Endothelial cell of umbilical vein (primary cell): ENCODE measurements around the gene FAM151B. TPM values are rescaled to one million over a fixed set of nuclear protein-coding genes. Genes with fewer than 3 reads are reported as not detected.

Source experiments
- BruUV-seq: library from RNA; stranded (reverse); fragments of 400-500 nt; replicated peaks from 2 replicates; lab custom pipeline; 2021; lab: Mats Ljungman, UMichigan
- CTCF ChIA-PET: fragments of 300-600, 350-600 bp; sonication (Branson Sonifier 250); formaldehyde crosslinking; loops from one replicate; lab custom pipeline; 2021; ENCODE audit warnings: antibody characterized with exemption, inconsistent platforms; lab: Charles Lee
- POLR2A ChIA-PET: fragments of 300-600, 350-600 bp; sonication (Branson Sonifier 250); formaldehyde crosslinking; loops from one replicate; lab custom pipeline; 2021; ENCODE audit warnings: antibody characterized with exemption, inconsistent platforms; lab: Charles Lee
- DNase-seq: peaks from one replicate; pipeline ENCODE4 v3.0.0-alpha.2; 2011; ENCODE audit warnings: low read depth, low spot score
- FAIRE-seq: peaks from 2 replicates; lab custom pipeline; 2011; peaks lifted over from hg19 to GRCh38; lab: Jason Lieb, UNC
- H2AFZ ChIP-seq: 2 replicates; pipeline ENCODE4 v1.6.0; 2012; ENCODE audit warnings: low read depth, low read length, control low read depth, inconsistent platforms
- H3K27ac ChIP-seq: 2 replicates; pipeline ENCODE4 v1.5.1; 2011; ENCODE audit warnings: low read depth, mild to moderate bottlenecking, control low read depth, low read length, moderate library complexity; ENCODE audit not compliant: insufficient read depth
- H3K27me3 ChIP-seq, 2 experiments: 2 replicates each; pipeline versions ENCODE4 v1.6.0 to v1.6.1; 2011; ENCODE audit warnings: low read length in 2 of 2, mixed read lengths in 1 of 2; ENCODE audit not compliant: control insufficient read depth in 2 of 2, insufficient read depth in 2 of 2
- H3K36me3 ChIP-seq, 2 experiments: 2 replicates in 1 of 2; 3 replicates in 1 of 2; pipeline ENCODE4 v1.5.1; 2011; ENCODE audit warnings: low read length in 2 of 2, mild to moderate bottlenecking in 1 of 2, moderate library complexity in 1 of 2; ENCODE audit not compliant: control insufficient read depth in 2 of 2, insufficient read depth in 2 of 2; ENCODE audit errors: extremely low read depth in 1 of 2
- H3K4me1 ChIP-seq: 3 replicates; pipeline ENCODE4 v1.5.1; 2011; ENCODE audit warnings: mild to moderate bottlenecking, low read length; ENCODE audit not compliant: control insufficient read depth, insufficient read depth; ENCODE audit errors: extremely low read depth
- H3K4me2 ChIP-seq: 2 replicates; pipeline ENCODE4 v1.6.1; 2011; ENCODE audit warnings: low read length, control low read depth, mixed read lengths; ENCODE audit not compliant: insufficient read depth
- H3K4me3 ChIP-seq, 3 experiments: fragments of 200-600 bp in 1 of 3; sonication (generic), shearing (Covaris generic) in 1 of 3; replicated peaks in 1 of 3; 2 replicates each; pipeline ENCODE4 v1.5.1; 2011 to 2016; ENCODE audit warnings: control low read depth in 3 of 3, low read length in 3 of 3, mild to moderate bottlenecking in 2 of 3, inconsistent platforms in 1 of 3, low read depth in 1 of 3, moderate library complexity in 1 of 3; ENCODE audit not compliant: insufficient read depth in 1 of 3
- H3K79me2 ChIP-seq: 2 replicates; pipeline ENCODE4 v1.6.0; 2012; ENCODE audit warnings: low read length, inconsistent platforms; ENCODE audit not compliant: control insufficient read depth, insufficient read depth
- H3K9ac ChIP-seq: replicated peaks from 2 replicates; pipeline ENCODE3; 2011; ENCODE audit warnings: low read length, control low read depth; ENCODE audit not compliant: insufficient read depth; ENCODE audit errors: extremely low read depth
- H3K9me1 ChIP-seq: replicated peaks from 3 replicates; pipeline ENCODE4 v1.6.0; 2011; ENCODE audit warnings: mild to moderate bottlenecking, low read length; ENCODE audit not compliant: control insufficient read depth, insufficient read depth; ENCODE audit errors: extremely low read depth
- H3K9me3 ChIP-seq: replicated peaks from 2 replicates; pipeline ENCODE4 v1.5.1; 2012; ENCODE audit warnings: low read length, inconsistent platforms; ENCODE audit not compliant: control insufficient read depth, insufficient read depth
- H4K20me1 ChIP-seq: replicated peaks from 2 replicates; pipeline ENCODE3; 2011; ENCODE audit warnings: mild to moderate bottlenecking, low read length; ENCODE audit not compliant: control insufficient read depth, insufficient read depth; ENCODE audit errors: extremely low read depth
- CTCF ChIP-seq, 2 donors: IDR thresholded peaks; 1 replicate in 1 of 2; 2 replicates in 1 of 2; pipeline ENCODE4 v1.5.1; 2011; ENCODE audit warnings: low read length in 2 of 2, mild to moderate bottlenecking in 2 of 2, moderate library complexity in 2 of 2, control low read depth in 1 of 2, inconsistent platforms in 1 of 2, low read depth in 1 of 2; ENCODE audit not compliant: insufficient read depth in 1 of 2; ENCODE audit errors: extremely low read depth in 1 of 2
- EZH2 ChIP-seq: IDR thresholded peaks from 2 replicates; pipeline ENCODE4 v1.6.1; 2012; ENCODE audit warnings: borderline replicate concordance, low read depth, mild to moderate bottlenecking, moderate library complexity, low read length, inconsistent platforms; ENCODE audit not compliant: severe bottlenecking
- FOS ChIP-seq: IDR thresholded peaks from 2 replicates; pipeline ENCODE4 v1.6.1; 2011; ENCODE audit warnings: mild to moderate bottlenecking, low read length, moderate library complexity, borderline replicate concordance; ENCODE audit not compliant: insufficient read depth
- GATA2 ChIP-seq: IDR thresholded peaks from 2 replicates; pipeline ENCODE4 v1.7.0; 2011; ENCODE audit warnings: low read depth, mild to moderate bottlenecking, moderate library complexity, mixed read lengths, low read length; ENCODE audit not compliant: insufficient read length, insufficient read depth
- JUN ChIP-seq: IDR thresholded peaks from 2 replicates; pipeline ENCODE4 v1.6.1; 2011; ENCODE audit warnings: borderline replicate concordance, low read depth; ENCODE audit not compliant: insufficient read length, insufficient read depth
- MAX ChIP-seq: IDR thresholded peaks from 2 replicates; pipeline ENCODE4 v1.6.1; 2011; ENCODE audit not compliant: insufficient read depth, insufficient read length
- MYC ChIP-seq: IDR thresholded peaks from one replicate; pipeline ENCODE4 v1.6.1; 2011; ENCODE audit warnings: mild to moderate bottlenecking, low read depth, low read length
- POLR2A ChIP-seq: IDR thresholded peaks from 2 replicates; pipeline ENCODE4 v1.6.1; 2012; ENCODE audit warnings: low read depth, mild to moderate bottlenecking, control low read depth, low read length
- POLR2AphosphoS5 ChIP-seq: IDR thresholded peaks from 2 replicates; pipeline ENCODE4 v1.6.1; 2012; ENCODE audit warnings: low read depth, mild to moderate bottlenecking, control low read depth, low read length, moderate library complexity; ENCODE audit not compliant: insufficient read depth
- dilution Hi-C: fragments of 300-500 bp; cut with MboI; formaldehyde crosslinking; loops from one replicate; pipeline ENCODE4 v1.15.0; 2019; ENCODE audit warnings: low sequenced_read_pairs; ENCODE audit not compliant: extremely low pct_ligation_motif_present
- intact Hi-C: fragments of 100-400 bp; cut with micrococcal nuclease; formaldehyde crosslinking; loops from one replicate; pipeline ENCODE4 v1.10.0; 2022
- polyA plus RNA-seq, 4 experiments: library from polyadenylated mRNA; depleted of rRNA in 3 of 4; stranded (reverse) in 3 of 4; unstranded in 1 of 4; fragments of >200 nt; gene quantifications; 2 replicates each; pipeline versions ENCODE4 v1.2.1 to v1.2.3, GENCODE V29; 2011 to 2012; ENCODE audit warnings: missing spikeins in 1 of 4
- total RNA-seq: library from RNA; stranded (reverse); gene quantifications from 2 replicates; pipeline ENCODE4 v1.2.3, GENCODE V29; 2021

FAM151B gene
- total and polyA plus RNA-seq, 2 donors (not counting 3 experiments of a cell fraction or from before 2014, with no cell fraction given), result 0.91 to 2.6 TPM

- no peak overlapping the region for H3K9ac ChIP-seq
- CTCF ChIA-PET, result no interaction called here
- H3K36me3 ChIP-seq, result peaks cover 3 to 10% of the 10 kb centered on the region in 2 experiments
These were observed 49.2 kb upstream of the FAM151B start for GRCh38 chr5:80438739-80439138.

GRCh38 chr5:80439213-80439612 is 48.7 kb upstream of the FAM151B start:
- BruUV-seq, result no TSS peak
- Histone ChIP-seq H3K9me3 (no peaks in the 10 kb centered on the region), H3K4me3 (no peak overlapping the region), H3K4me2 (no peak overlapping the region), H3K27me3 (no peaks in the 10 kb centered on the region), H3K36me3 (peaks cover 3 to 10% of the 10 kb centered on the region in 2 experiments), H3K9ac (no peak overlapping the region), H2AFZ (no peak overlapping the region), H3K27ac (no peak overlapping the region), H3K9me1 (no peaks in the 10 kb centered on the region), H3K79me2 (no peaks in the 10 kb centered on the region), H4K20me1 (no peaks in the 10 kb centered on the region), H3K4me1 (no peaks in the 10 kb centered on the region)
- FAIRE-seq, result no peak
- dilution Hi-C loops (no loop called here), intact Hi-C loops (no loop called here)
- DNase-seq, result no peak
- no peak for TF ChIP-seq FOS
- no peak for TF ChIP-seq JUN
- TF ChIP-seq POLR2AphosphoS5, result no peak
- no peak for TF ChIP-seq GATA2
- no peak for TF ChIP-seq EZH2
- no peak for TF ChIP-seq POLR2A
- TF ChIP-seq MAX, result no peak
- no peak for TF ChIP-seq MYC
- no peak for TF ChIP-seq CTCF (IDR thresholded peaks at IDR 0.05; ENCODE audit: extremely low read depth in 1 of 2, insufficient read depth in 1 of 2, low read depth in 1 of 2, low read length in 2 of 2)
- ChIA-PET CTCF (no interaction called here), POLR2A (no interaction called here)

More at GRCh38 chr5:80438739-80439138, 49.2 kb upstream of the FAM151B start:
- dilution Hi-C loops, result no loop called here
- H3K27ac ChIP-seq, result no peak overlapping the region
- no peaks in the 10 kb centered on the region for H3K9me3 ChIP-seq
- no peaks in the 10 kb centered on the region for H3K79me2 ChIP-seq
- FAIRE-seq, result no peak
- H3K4me2 ChIP-seq, result no peak overlapping the region
- no peak for TF ChIP-seq MYC
- TF ChIP-seq POLR2A, result no peak
- no peak for TF ChIP-seq MAX
- no peak for TF ChIP-seq JUN
- TF ChIP-seq EZH2, result no peak
- no peak for TF ChIP-seq FOS
- no peak for TF ChIP-seq POLR2AphosphoS5
- BruUV-seq, result no TSS peak
- H3K4me1 ChIP-seq, result no peaks in the 10 kb centered on the region
- intact Hi-C loops, result no loop called here
- H3K27me3 ChIP-seq, result no peaks in the 10 kb centered on the region
- DNase-seq, result no peak
- POLR2A ChIA-PET, result no interaction called here
- no peak overlapping the region for H2AFZ ChIP-seq
- no peaks in the 10 kb centered on the region for H4K20me1 ChIP-seq
- H3K4me3 ChIP-seq, result no peak overlapping the region
- H3K9me1 ChIP-seq, result no peaks in the 10 kb centered on the region
